CD14-positive monocyte (primary cell): ENCODE measurements around the gene GPR75. TPM values are rescaled to one million over a fixed set of nuclear protein-coding genes. Genes with fewer than 3 reads are reported as not detected.

Experiments
- DNase-seq, 3 donors: peaks; one replicate each; pipeline ENCODE4 v3.0.0-alpha.2; 2011 to 2022
- H2AFZ ChIP-seq: 2 replicates; pipeline ENCODE4 v1.6.0; 2012; ENCODE audit warnings: mild to moderate bottlenecking, low read depth, low read length, inconsistent platforms; ENCODE audit not compliant: insufficient read depth, poor library complexity, severe bottlenecking
- H3K27ac ChIP-seq, 2 donors: 1 replicate in 1 of 2; 2 replicates in 1 of 2; pipeline ENCODE4 v1.5.1; 2012 to 2013; ENCODE audit warnings: low read length in 2 of 2, control low read depth in 1 of 2, inconsistent platforms in 1 of 2, low read depth in 1 of 2, mild to moderate bottlenecking in 1 of 2
- H3K27me3 ChIP-seq, 2 donors: one replicate each; pipeline versions ENCODE4 v1.6.0 to v1.6.1; 2011 to 2013; ENCODE audit warnings: low read length in 2 of 2; ENCODE audit not compliant: control insufficient read depth in 2 of 2, insufficient read depth in 2 of 2
- H3K36me3 ChIP-seq, 2 donors: replicated peaks in 1 of 2; 1 replicate in 1 of 2; 2 replicates in 1 of 2; pipeline versions ENCODE4 v1.5.1 to v1.6.1; 2012 to 2013; ENCODE audit warnings: low read length in 2 of 2, control low read depth in 1 of 2, inconsistent platforms in 1 of 2, mild to moderate bottlenecking in 1 of 2; ENCODE audit not compliant: insufficient read depth in 2 of 2, control insufficient read depth in 1 of 2
- H3K4me1 ChIP-seq, 2 donors: 1 replicate in 1 of 2; 2 replicates in 1 of 2; pipeline versions ENCODE4 v1.5.1 to v1.6.1; 2012 to 2013; ENCODE audit warnings: low read length in 2 of 2, control low read depth in 1 of 2, inconsistent platforms in 1 of 2, mild to moderate bottlenecking in 1 of 2, moderate library complexity in 1 of 2; ENCODE audit not compliant: insufficient read depth in 2 of 2, control insufficient read depth in 1 of 2
- H3K4me2 ChIP-seq: replicated peaks from 2 replicates; pipeline ENCODE3; 2012; ENCODE audit warnings: low read length, moderate library complexity, mild to moderate bottlenecking; ENCODE audit not compliant: poor library complexity, severe bottlenecking; ENCODE audit errors: extremely low read depth
- H3K4me3 ChIP-seq, 3 experiments: fragments of 200-600 bp in 1 of 3; sonication (generic) in 1 of 3; replicated peaks in 1 of 3; 1 replicate in 2 of 3; 2 replicates in 1 of 3; pipeline ENCODE4 v1.5.1; 2011 to 2013; ENCODE audit warnings: low read length in 3 of 3, mild to moderate bottlenecking in 3 of 3, control low read depth in 2 of 3, low read depth in 2 of 3, inconsistent platforms in 1 of 3, moderate library complexity in 1 of 3
- H3K79me2 ChIP-seq: 2 replicates; pipeline ENCODE4 v1.6.0; 2012; ENCODE audit warnings: mild to moderate bottlenecking, control low read depth, inconsistent platforms, low read length, moderate library complexity; ENCODE audit not compliant: insufficient read depth
- H3K9ac ChIP-seq: 2 replicates; pipeline ENCODE4 v1.6.0; 2017; ENCODE audit warnings: low read length, mild to moderate bottlenecking; ENCODE audit not compliant: insufficient read depth, poor library complexity, severe bottlenecking
- H3K9me3 ChIP-seq, 2 donors: replicated peaks in 1 of 2; 1 replicate in 1 of 2; 2 replicates in 1 of 2; pipeline versions ENCODE4 v1.5.1 to v1.6.1; 2012 to 2013; ENCODE audit warnings: low read length in 2 of 2, control low read depth in 1 of 2; ENCODE audit not compliant: control insufficient read depth in 1 of 2, insufficient read depth in 1 of 2
- H4K20me1 ChIP-seq: 2 replicates; pipeline ENCODE4 v1.6.0; 2012; ENCODE audit warnings: mild to moderate bottlenecking, low read length, control low read depth, moderate library complexity; ENCODE audit not compliant: insufficient read depth
- H3K27ac Mint-ChIP-seq, 7 donors: one replicate each; pipeline ENCODE4 v1.8.0; 2020; ENCODE audit warnings: mild to moderate bottlenecking in 7 of 7, mixed read lengths in 7 of 7, moderate library complexity in 6 of 7, inconsistent platforms in 2 of 7
- H3K27me3 Mint-ChIP-seq, 3 donors: one replicate each; pipeline ENCODE4 v1.8.0; 2021 to 2022; ENCODE audit warnings: low read depth in 3 of 3, mild to moderate bottlenecking in 3 of 3, mixed read lengths in 3 of 3, moderate library complexity in 3 of 3, inconsistent platforms in 1 of 3
- H3K36me3 Mint-ChIP-seq, 2 donors: one replicate each; pipeline ENCODE4 v1.8.0; 2020; ENCODE audit warnings: mixed read lengths in 2 of 2, inconsistent platforms in 1 of 2, mild to moderate bottlenecking in 1 of 2
- H3K4me1 Mint-ChIP-seq: one replicate; pipeline ENCODE4 v1.8.0; 2020; ENCODE audit warnings: mild to moderate bottlenecking, mixed read lengths
- H3K4me3 Mint-ChIP-seq, 2 donors: one replicate each; pipeline ENCODE4 v1.8.0; 2020; ENCODE audit warnings: mild to moderate bottlenecking in 2 of 2, mixed read lengths in 2 of 2, moderate library complexity in 1 of 2
- H3K9me3 Mint-ChIP-seq, 7 donors: one replicate each; pipeline ENCODE4 v1.8.0; 2020 to 2022; ENCODE audit warnings: mixed read lengths in 7 of 7, mild to moderate bottlenecking in 6 of 7, moderate library complexity in 6 of 7, inconsistent platforms in 2 of 7
- CTCF ChIP-seq: fragments of 200-600 bp; IDR thresholded peaks from one replicate; pipeline ENCODE4 v1.8.0; 2022; ENCODE audit warnings: antibody characterized with exemption, mild to moderate bottlenecking
- WGBS: methylation state at CpG from one replicate; pipeline ENCODE4 v1.1.5; 2013; ENCODE audit warnings: missing lambda C conversion rate; ENCODE audit not compliant: insufficient coverage; 5-methylcytosine and 5-hydroxymethylcytosine counted together
- intact Hi-C, 2 donors: fragments of 100-400 bp; cut with micrococcal nuclease; formaldehyde crosslinking; loops; one replicate each; pipeline versions ENCODE4 v1.15.0 to v1.15.1; 2023
- polyA plus RNA-seq, 3 donors: library from polyadenylated mRNA; depleted of rRNA in 1 of 3; unstranded in 2 of 3; stranded (reverse) in 1 of 3; fragments of 300-500 nt in 2 of 3; fragments of >200 nt in 1 of 3; fragmentation: Illumina TruSeq in 2 of 3; gene quantifications; 1 replicate in 2 of 3; 2 replicates in 1 of 3; pipeline ENCODE4 v1.2.3, GENCODE V29; 2012 to 2021

The GPR75 gene
- polyA plus RNA-seq, 3 donors = 2.2 TPM; not detected in 2

GRCh38 chr2:53818854-53819435 lies 40.8 kb downstream of the GPR75 start:
- Mint-ChIP-seq H3K4me3 (no peak overlapping the region), H3K27ac (peak overlapping the region in 1 of 7 donors; percentile 46)
- H3K79me2 ChIP-seq = no peaks in the 10 kb centered on the region

GRCh38 chr2:53813151-53813550 lies 46.6 kb downstream of the GPR75 start:
- intact Hi-C loops = no loop called here
- H3K9ac ChIP-seq = no peak overlapping the region
- peaks cover 92 to 96% of the 10 kb centered on the region in 2 donors for H3K36me3 ChIP-seq
- TF ChIP-seq CTCF = no peak
- no peaks in the 10 kb centered on the region for H4K20me1 ChIP-seq
- no peaks in the 10 kb centered on the region for H3K27me3 ChIP-seq
- no peak overlapping the region for H3K4me3 ChIP-seq
- no peaks in the 10 kb centered on the region for H3K4me1 Mint-ChIP-seq
- H3K27ac ChIP-seq = no peak overlapping the region
- no peak overlapping the region for H3K4me3 Mint-ChIP-seq
- no peaks in the 10 kb centered on the region for H3K9me3 ChIP-seq
- no peak for DNase-seq
- H3K27me3 Mint-ChIP-seq = peaks cover 0 to 2% (median 2%) of the 10 kb centered on the region in 3 donors
- H3K9me3 Mint-ChIP-seq = no peaks in the 10 kb centered on the region
- H2AFZ ChIP-seq = no peak overlapping the region
- H3K27ac Mint-ChIP-seq = no peak overlapping the region
- H3K4me2 ChIP-seq = no peak overlapping the region
- no peaks in the 10 kb centered on the region for H3K79me2 ChIP-seq
- no peaks in the 10 kb centered on the region for H3K4me1 ChIP-seq
- peaks cover 79 to 85% of the 10 kb centered on the region in 2 donors for H3K36me3 Mint-ChIP-seq

More at GRCh38 chr2:53818854-53819435, 40.8 kb downstream of the GPR75 start:
- Histone ChIP-seq H3K4me3 (no peak overlapping the region), H3K36me3 (peaks cover 52 to 62% of the 10 kb centered on the region in 2 donors), H3K9me3 (no peaks in the 10 kb centered on the region), H2AFZ (no peak overlapping the region), H3K4me1 (no peaks in the 10 kb centered on the region), H3K9ac (no peak overlapping the region), H3K4me2 (no peak overlapping the region), H3K27ac (no peak overlapping the region), H4K20me1 (no peaks in the 10 kb centered on the region), H3K27me3 (no peaks in the 10 kb centered on the region)
- DNase-seq = no peak
- Mint-ChIP-seq H3K4me1 (no peaks in the 10 kb centered on the region), H3K9me3 (no peaks in the 10 kb centered on the region), H3K27me3 (peaks cover 0 to 2% (median 0%) of the 10 kb centered on the region in 3 donors), H3K36me3 (peaks cover 43 to 61% of the 10 kb centered on the region in 2 donors)
- intact Hi-C loops = no loop called here
- 100% methylated on average over 2 of the region's 3 CpGs for WGBS
- no peak for TF ChIP-seq CTCF
